Duodenal mucosa (tissue), 2 donors: Measurements from ENCODE around the gene USP30.
A peak's percentile ranks its signal among the peaks of the same experiment; 100 is the strongest.

Experiments
- H3K27ac ChIP-seq: one replicate; pipeline ENCODE4 v1.7.0; 2013; ENCODE audit warnings: low read depth, low read length
- H3K27me3 ChIP-seq, 2 donors: one replicate each; pipeline ENCODE4 v1.7.0; 2013; ENCODE audit warnings: low read length in 2 of 2, control low read depth in 1 of 2; ENCODE audit not compliant: insufficient read depth in 2 of 2, control insufficient read depth in 1 of 2
- H3K36me3 ChIP-seq, 2 donors: one replicate each; pipeline ENCODE4 v1.7.0; 2013; ENCODE audit warnings: low read length in 2 of 2, control low read depth in 1 of 2; ENCODE audit not compliant: insufficient read depth in 2 of 2, control insufficient read depth in 1 of 2
- H3K4me1 ChIP-seq, 2 donors: one replicate each; pipeline ENCODE4 v1.7.0; 2013; ENCODE audit warnings: low read length in 2 of 2, control low read depth in 1 of 2; ENCODE audit not compliant: insufficient read depth in 2 of 2, control insufficient read depth in 1 of 2
- H3K4me3 ChIP-seq, 2 donors: one replicate each; pipeline ENCODE4 v1.7.0; 2013; ENCODE audit warnings: low read length in 2 of 2, low read depth in 1 of 2
- H3K9ac ChIP-seq, 2 donors: one replicate each; pipeline ENCODE4 v1.7.0; 2013; ENCODE audit warnings: low read length in 2 of 2, low read depth in 1 of 2
- H3K9me3 ChIP-seq, 2 donors: one replicate each; pipeline ENCODE4 v1.7.0; 2013; ENCODE audit warnings: low read length in 2 of 2, control low read depth in 1 of 2; ENCODE audit not compliant: control insufficient read depth in 1 of 2

USP30 gene

DNA sequence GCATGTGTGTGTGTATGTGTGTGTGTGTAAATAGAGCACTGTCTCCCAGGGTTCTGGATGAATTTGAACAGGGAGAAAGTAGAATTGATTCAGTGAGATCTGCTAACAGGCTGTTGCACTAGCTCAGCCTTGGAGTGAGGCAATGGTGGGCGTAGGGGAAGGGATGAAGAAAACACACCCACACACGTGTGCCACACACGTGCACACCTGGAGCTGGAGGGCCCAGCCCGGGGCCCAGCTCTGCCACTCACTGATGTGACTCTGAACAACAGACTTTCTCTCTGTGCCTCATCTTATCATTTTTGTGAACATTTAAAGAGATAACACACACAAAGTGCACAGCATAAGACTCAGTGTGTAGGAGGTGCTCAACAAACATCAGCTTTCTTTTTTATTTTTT is 68.2 kb downstream of the USP30 start:
- peaks cover 36 to 39% of the 10 kb centered on the region in 2 donors for H3K4me1 ChIP-seq
- H3K9ac ChIP-seq = no peak overlapping the region
- H3K9me3 ChIP-seq = no peaks in the 10 kb centered on the region
- H3K27ac ChIP-seq = no peak overlapping the region
- no peaks in the 10 kb centered on the region for H3K27me3 ChIP-seq
- H3K36me3 ChIP-seq = peaks cover 0 to 7% of the 10 kb centered on the region in 2 donors
- no peak overlapping the region for H3K4me3 ChIP-seq

GRCh38 chr12:109121346-109121880 is 69.0 kb downstream of the USP30 start:
- H3K27ac ChIP-seq = no peak overlapping the region
- H3K27me3 ChIP-seq = no peaks in the 10 kb centered on the region
- no peak overlapping the region for H3K9ac ChIP-seq
- no peaks in the 10 kb centered on the region for H3K9me3 ChIP-seq
- peaks cover 27 to 35% of the 10 kb centered on the region in 2 donors for H3K4me1 ChIP-seq
- no peak overlapping the region for H3K4me3 ChIP-seq
- H3K36me3 ChIP-seq = peaks cover 0 to 14% of the 10 kb centered on the region in 2 donors

DNA sequence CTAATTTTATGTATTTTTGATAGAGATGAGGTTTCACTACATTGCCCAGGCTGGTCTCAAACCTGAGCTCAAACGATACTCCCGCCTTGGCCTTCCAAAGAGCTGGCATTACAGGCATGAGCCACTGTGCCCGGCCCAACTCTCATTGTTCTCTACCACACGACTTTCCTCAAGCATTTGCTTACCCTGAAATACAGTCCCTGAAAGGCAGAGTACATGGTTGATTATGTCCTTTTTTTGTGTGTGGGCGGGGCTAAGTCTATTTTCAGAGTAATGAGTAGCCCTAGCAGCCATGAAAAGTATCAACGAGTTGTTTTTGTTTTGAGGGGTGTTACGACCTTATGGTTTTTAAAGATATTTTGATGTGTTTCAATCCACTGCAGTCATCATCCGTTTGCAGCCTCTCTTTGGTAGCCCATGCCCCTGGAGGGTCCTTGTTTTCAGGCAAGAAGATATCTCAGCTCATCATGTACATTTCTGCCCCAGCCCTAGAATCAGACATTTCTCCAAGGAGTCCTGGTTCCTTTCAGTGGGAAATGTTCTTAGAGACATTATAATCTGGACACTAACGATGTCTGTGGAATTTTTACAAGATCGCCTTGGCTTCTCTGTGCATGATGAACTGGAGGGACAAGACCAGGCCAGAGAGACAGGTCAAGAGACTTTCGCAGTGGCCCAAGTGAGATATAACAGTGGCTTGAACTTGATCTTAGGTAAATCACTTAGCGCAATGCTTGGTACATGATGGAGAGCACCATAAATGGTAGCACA is 72.7 kb downstream of the USP30 start:
- no peaks in the 10 kb centered on the region for H3K9me3 ChIP-seq
- no peak overlapping the region for H3K9ac ChIP-seq
- peaks cover 6 to 11% of the 10 kb centered on the region in 2 donors for H3K4me1 ChIP-seq
- H3K27me3 ChIP-seq = no peaks in the 10 kb centered on the region
- H3K36me3 ChIP-seq = peaks cover 0 to 18% of the 10 kb centered on the region in 2 donors
- no peak overlapping the region for H3K4me3 ChIP-seq
- no peak overlapping the region for H3K27ac ChIP-seq

GRCh38 chr12:109125791-109126190 is 73.4 kb downstream of the USP30 start:
- Histone ChIP-seq H3K4me3 (no peak overlapping the region), H3K9me3 (no peaks in the 10 kb centered on the region), H3K27me3 (no peaks in the 10 kb centered on the region), H3K36me3 (peaks cover 0 to 24% of the 10 kb centered on the region in 2 donors), H3K27ac (no peak overlapping the region), H3K9ac (no peak overlapping the region), H3K4me1 (peaks cover 0 to 5% of the 10 kb centered on the region in 2 donors)

DNA sequence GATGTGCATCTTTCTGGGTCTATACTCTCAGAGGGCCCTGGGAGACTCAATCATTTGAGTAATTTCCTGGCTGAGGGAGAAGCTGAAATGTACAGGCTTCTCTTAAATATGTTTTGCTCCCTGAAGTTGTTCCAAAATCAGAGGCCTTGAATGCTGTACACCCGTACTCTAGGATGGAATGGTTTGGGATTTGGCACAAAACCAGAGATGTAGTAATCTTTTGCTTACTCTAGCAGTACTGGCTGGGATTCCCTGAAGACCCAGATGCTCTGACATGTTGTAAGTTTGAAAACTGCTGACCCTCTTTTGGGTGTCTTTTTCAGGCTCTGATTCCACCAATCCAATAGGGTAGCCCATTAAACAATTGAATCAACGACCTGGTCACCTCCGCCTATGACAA is 74.4 kb downstream of the USP30 start:
- Histone ChIP-seq H3K4me3 (no peak overlapping the region), H3K27me3 (no peaks in the 10 kb centered on the region), H3K9me3 (no peaks in the 10 kb centered on the region), H3K36me3 (peaks cover 0 to 18% of the 10 kb centered on the region in 2 donors), H3K27ac (no peak overlapping the region), H3K4me1 (peaks cover 0 to 5% of the 10 kb centered on the region in 2 donors), H3K9ac (no peak overlapping the region)

GRCh38 chr12:109127533-109128242 is 75.3 kb downstream of the USP30 start:
- H3K4me1 ChIP-seq = peaks cover 0 to 5% of the 10 kb centered on the region in 2 donors
- H3K36me3 ChIP-seq = peaks cover 0 to 17% of the 10 kb centered on the region in 2 donors
- no peaks in the 10 kb centered on the region for H3K9me3 ChIP-seq
- no peak overlapping the region for H3K4me3 ChIP-seq
- H3K27me3 ChIP-seq = no peaks in the 10 kb centered on the region
- H3K27ac ChIP-seq = no peak overlapping the region
- H3K9ac ChIP-seq = no peak overlapping the region

- H3K4me3 ChIP-seq = peak overlapping the region in 1 of 2 donors; percentile 32
Observed at GRCh38 chr12:109130297-109131153, 78.1 kb downstream of the USP30 start.

GRCh38 chr12:109131154-109132050 is 79.0 kb downstream of the USP30 start:
- peak overlapping the region; percentile 28 to 32 for H3K4me3 ChIP-seq
- H3K36me3 ChIP-seq = peaks cover 0 to 10% of the 10 kb centered on the region in 2 donors
- no peaks in the 10 kb centered on the region for H3K9me3 ChIP-seq
- no peak overlapping the region for H3K9ac ChIP-seq
- no peak overlapping the region for H3K27ac ChIP-seq
- H3K4me1 ChIP-seq = peaks cover 0 to 4% of the 10 kb centered on the region in 2 donors
- H3K27me3 ChIP-seq = no peaks in the 10 kb centered on the region

More at GRCh38 chr12:109130297-109131153, 78.1 kb downstream of the USP30 start:
- Histone ChIP-seq H3K27ac (no peak overlapping the region), H3K4me1 (peaks cover 0 to 9% of the 10 kb centered on the region in 2 donors), H3K9me3 (no peaks in the 10 kb centered on the region), H3K27me3 (no peaks in the 10 kb centered on the region), H3K36me3 (peaks cover 0 to 17% of the 10 kb centered on the region in 2 donors), H3K9ac (no peak overlapping the region)
